Mesenteric fat pad (tissue), 1 donor: ENCODE results near the gene UGCG. TPM values are rescaled to one million over a fixed set of nuclear protein-coding genes. Genes with fewer than 3 reads are reported as not detected.
"Not testable (repeated sequence)": the region's sequence is repeated elsewhere in the genome, so short reads cannot be mapped to it uniquely, and the experiment has no call there.

Experiments used
- DNase-seq: peaks from one replicate; pipeline ENCODE4 v3.0.0-alpha.2; 2020; ENCODE audit warnings: low spot score
- long read RNA-seq: library from polyadenylated mRNA; unstranded; transcript quantifications from one replicate; pipeline ENCODE4 v2.0.0, GENCODE V29; 2020
- total RNA-seq: library from RNA; stranded (reverse); fragmentation: NEBNext Ultra II Directional; extraction: Animal tissue kit (Norgen Biotek cat#: 25700); gene quantifications from one replicate; pipeline ENCODE4 v1.2.1, GENCODE V29; 2021
- donor health status: DM: yes; HTN: yes; CAD: no.

UGCG gene
- 70.0 TPM for total RNA-seq
- long read RNA-seq, full-length matches to known transcripts = 36 of 46 reads
- long read RNA-seq, partial matches to known transcripts = 2 of 46 reads
- long read RNA-seq, other reads (novel, unspliced or antisense) = 8 of 46 reads

GRCh38 chr9:111895996-111896941 lies at the start of gene UGCG:
Gene UGCG, plus strand, starts transcription at chr9:111896814. Its CDS starts 402 bp downstream, at chr9:111897216.
- DNase-seq = peak; percentile 97

- DNase-seq = no peak
Measured at GRCh38 chr9:111851553-111851952, 45.1 kb upstream of the UGCG start.

GRCh38 chr9:111852291-111852690 lies 44.3 kb upstream of the UGCG start:
- no peak for DNase-seq

GRCh38 chr9:111853450-111853827 lies 43.2 kb upstream of the UGCG start:
- no peak for DNase-seq

GRCh38 chr9:111854799-111855198 lies 41.8 kb upstream of the UGCG start:
- no peak for DNase-seq

- DNase-seq = no peak
Measured at GRCh38 chr9:111857555-111858211, 38.9 kb upstream of the UGCG start.

GRCh38 chr9:111860443-111860842 lies 36.2 kb upstream of the UGCG start:
- DNase-seq = no peak

- no peak for DNase-seq
Measured at GRCh38 chr9:111863636-111864035, 33.0 kb upstream of the UGCG start.

- no peak for DNase-seq
Measured at GRCh38 chr9:111866976-111867375, 29.6 kb upstream of the UGCG start.

GRCh38 chr9:111868475-111868874 lies 28.1 kb upstream of the UGCG start:
- no peak for DNase-seq

- DNase-seq = no peak
Measured at GRCh38 chr9:111870774-111871498, 25.7 kb upstream of the UGCG start.

GRCh38 chr9:111871499-111871855 lies 25.1 kb upstream of the UGCG start:
- no peak for DNase-seq

GRCh38 chr9:111872886-111873285 lies 23.7 kb upstream of the UGCG start:
- no peak for DNase-seq

- no peak for DNase-seq
Measured at GRCh38 chr9:111873901-111874300, 22.7 kb upstream of the UGCG start.

- no peak for DNase-seq
Measured at GRCh38 chr9:111874500-111874899, 22.1 kb upstream of the UGCG start.

GRCh38 chr9:111875291-111875690 lies 21.3 kb upstream of the UGCG start:
- DNase-seq = not testable (repeated sequence)

- not testable (repeated sequence) for DNase-seq
Measured at GRCh38 chr9:111875691-111876090, 20.9 kb upstream of the UGCG start.

GRCh38 chr9:111876179-111876578 lies 20.4 kb upstream of the UGCG start:
- DNase-seq = no peak

GRCh38 chr9:111877420-111877819 lies 19.2 kb upstream of the UGCG start:
- DNase-seq = no peak

GRCh38 chr9:111878946-111879345 lies 17.7 kb upstream of the UGCG start:
- no peak for DNase-seq

- no peak for DNase-seq
Measured at GRCh38 chr9:111886983-111887718, 9.5 kb upstream of the UGCG start.
